Activated B cell treated with CpG ODN at 0.5 μM for 24 hours (primary cell): ENCODE measurements around the gene MED23. TPM values are rescaled to one million over a fixed set of nuclear protein-coding genes. Genes with fewer than 3 reads are reported as not detected.
A peak's percentile ranks its signal among the peaks of the same experiment; 100 is the strongest.

Source experiments
- ATAC-seq: fragments of 200-7000 bp; cut with Tn5 transposase; one replicate; pipeline ENCODE4 v1.10.0; 2021; ENCODE audit warnings: low read depth, mild to moderate bottlenecking, moderate library complexity
- CTCF ChIA-PET: fragments of 350-600 bp; sonication (Branson Sonifier 250); formaldehyde crosslinking; loops from one replicate; lab custom pipeline; 2021; ENCODE audit warnings: antibody characterized with exemption; lab: Charles Lee
- POLR2A ChIA-PET: fragments of 350-600 bp; sonication (Branson Sonifier 250); formaldehyde crosslinking; loops from one replicate; lab custom pipeline; 2021; ENCODE audit warnings: antibody characterized with exemption; lab: Charles Lee
- DNase-seq: peaks from one replicate; pipeline ENCODE4 v3.0.0; 2022
- H3K27ac Mint-ChIP-seq: one replicate; pipeline ENCODE4 v1.8.0; 2020; ENCODE audit warnings: mixed read lengths
- H3K27me3 Mint-ChIP-seq: one replicate; pipeline ENCODE4 v1.8.0; 2021; ENCODE audit warnings: mixed read lengths
- H3K36me3 Mint-ChIP-seq: one replicate; pipeline ENCODE4 v1.8.0; 2021; ENCODE audit warnings: low read depth, mixed read lengths
- H3K4me1 Mint-ChIP-seq: one replicate; pipeline ENCODE4 v1.8.0; 2021; ENCODE audit warnings: mixed read lengths
- H3K4me3 Mint-ChIP-seq: one replicate; pipeline ENCODE4 v1.8.0; 2020; ENCODE audit warnings: mild to moderate bottlenecking, mixed read lengths
- H3K9me3 Mint-ChIP-seq: one replicate; pipeline ENCODE4 v1.8.0; 2020; ENCODE audit warnings: mixed read lengths
- CTCF ChIP-seq: fragments of 200-600 bp; IDR thresholded peaks from one replicate; pipeline ENCODE4 v1.8.0; 2022; ENCODE audit warnings: antibody characterized with exemption, mild to moderate bottlenecking
- intact Hi-C: fragments of 100-400 bp; cut with micrococcal nuclease; formaldehyde crosslinking; loops from one replicate; pipeline ENCODE4 v1.15.1; 2024
- total RNA-seq: library from RNA; stranded (reverse); gene quantifications from 2 replicates; pipeline ENCODE4 v1.2.3, GENCODE V29; 2022

Gene MED23
- total RNA-seq, 1 donor from 2014 or later, result 51.0 TPM

DNA sequence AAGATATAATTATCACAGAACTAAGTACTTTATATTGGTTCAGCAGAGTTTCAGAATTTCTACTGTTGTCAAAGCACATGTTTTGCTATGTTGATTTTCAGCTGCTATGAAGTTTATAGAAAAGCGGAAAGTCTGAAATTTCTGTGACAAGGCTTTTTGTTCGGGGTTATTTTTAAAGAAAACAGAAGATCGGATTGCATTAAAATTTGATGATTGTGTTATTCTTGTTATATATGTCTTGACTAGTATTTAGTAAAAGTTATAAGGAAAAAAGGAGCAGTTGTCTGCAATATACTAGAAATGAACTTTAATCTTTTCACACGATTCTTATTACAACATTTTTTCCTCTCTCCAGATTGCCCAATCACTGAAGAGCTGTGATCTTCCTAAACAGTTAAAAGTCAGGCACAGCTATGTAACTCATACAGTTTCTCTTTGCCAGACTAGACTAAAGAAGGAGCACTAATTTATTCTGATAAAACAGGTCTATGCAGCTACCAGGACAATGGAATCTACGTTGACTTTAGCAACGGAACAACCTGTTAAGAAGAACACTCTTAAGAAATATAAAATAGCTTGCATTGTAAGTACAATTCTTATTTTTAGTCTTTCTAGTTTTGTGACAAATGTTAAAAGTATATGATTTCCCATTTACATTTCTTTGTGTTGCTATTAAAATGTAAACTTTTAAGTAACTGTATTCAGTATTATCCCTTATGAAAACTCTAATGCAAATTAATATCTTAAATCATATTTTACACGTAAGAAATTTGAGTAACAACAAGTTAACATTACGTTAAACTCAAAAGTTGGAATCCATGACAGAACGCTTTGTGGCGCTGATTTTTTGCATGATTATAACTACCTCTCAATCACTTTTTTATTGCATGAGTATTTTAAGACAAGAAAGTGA, 9.1 kb upstream of the MED23 start, which contains the start of gene ENPP3:
TSS of gene ENPP3 (plus strand) at position 423 of the 913 bp plus-strand sequence. CDS start at position 506, 83 bp downstream.
- H3K9me3 Mint-ChIP-seq, result no peaks in the 10 kb centered on the region
- ChIA-PET CTCF (interaction anchor here (1.1 to 1.9 kb wide), 2 partner anchors 9 to 275 kb away, joined by 3 to 8 read pairs; partner anchors contain the start of gene MED23), POLR2A (no interaction called here)
- no peak within 1 kb of the TSS for H3K4me3 Mint-ChIP-seq
- H3K36me3 Mint-ChIP-seq, result no peaks in the 10 kb centered on the region
- ATAC-seq (no peak), DNase-seq (no peak)
- H3K27ac Mint-ChIP-seq, result no peak within 1 kb of the TSS
- intact Hi-C loops, result no loop called here
- H3K27me3 Mint-ChIP-seq, result peaks cover 8% of the 10 kb centered on the region
- peaks cover 17% of the 10 kb centered on the region for H3K4me1 Mint-ChIP-seq
- TF ChIP-seq CTCF, result no peak

GRCh38 chr6:131635384-131636340, 7.6 kb upstream of the MED23 start:
- Mint-ChIP-seq H3K9me3 (no peaks in the 10 kb centered on the region), H3K27me3 (peaks cover 8% of the 10 kb centered on the region), H3K4me1 (peaks cover 17% of the 10 kb centered on the region), H3K4me3 (peak overlapping the region; percentile 4), H3K36me3 (no peaks in the 10 kb centered on the region), H3K27ac (no peak overlapping the region)
- intact Hi-C loops, result no loop called here
- no peak for DNase-seq
- no peak for TF ChIP-seq CTCF
- ChIA-PET CTCF (interaction anchor here (1.9 kb wide), 1 partner anchor 7 kb away, joined by 8 read pairs; the partner anchor contains the start of gene MED23), POLR2A (no interaction called here)
- peak; percentile 87 for ATAC-seq

GRCh38 chr6:131631625-131632289, 3.7 kb upstream of the MED23 start:
- H3K27me3 Mint-ChIP-seq, result peaks cover 2% of the 10 kb centered on the region
- H3K36me3 Mint-ChIP-seq, result peaks cover 7% of the 10 kb centered on the region
- H3K4me3 Mint-ChIP-seq, result no peak overlapping the region
- no peak for TF ChIP-seq CTCF
- no peaks in the 10 kb centered on the region for H3K9me3 Mint-ChIP-seq
- CTCF ChIA-PET, result interaction anchor here (1.0 kb wide), 1 partner anchor 282 kb away, joined by 3 read pairs; no protein-coding TSS in a partner anchor
- H3K4me1 Mint-ChIP-seq, result peaks cover 43% of the 10 kb centered on the region
- H3K27ac Mint-ChIP-seq, result no peak overlapping the region
- intact Hi-C loops, result no loop called here
- POLR2A ChIA-PET, result no interaction called here
- no peak for ATAC-seq
- DNase-seq, result no peak

DNA sequence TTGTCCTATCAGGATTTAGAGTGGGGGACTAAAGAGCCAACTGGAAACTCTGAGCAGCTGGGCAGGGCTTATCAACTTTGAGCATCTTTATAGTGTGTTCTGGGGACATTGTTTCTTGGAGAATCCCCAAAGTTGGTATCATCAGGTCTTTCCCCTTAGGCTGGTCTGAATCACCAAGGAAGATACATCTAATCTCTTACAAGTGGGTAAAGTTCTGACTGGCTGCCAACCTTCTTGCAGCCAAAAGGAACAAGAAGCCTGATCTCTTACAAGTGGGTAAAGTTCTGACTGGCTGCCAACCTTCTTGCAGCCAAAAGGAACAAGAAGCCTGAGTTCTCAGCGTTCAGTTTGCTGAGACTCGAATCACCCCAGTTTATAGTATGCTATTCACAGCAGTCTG, 1.6 kb upstream of the MED23 start:
- intact Hi-C loops, result loop anchor here (2.0 to 5.0 kb wide), 5 partner anchors 283 to 1185 kb away; partner anchors contain the start of genes AKAP7, EPB41L2, RPS12 and STX7
- Mint-ChIP-seq H3K27ac (no peak overlapping the region), H3K4me1 (peaks cover 32% of the 10 kb centered on the region), H3K36me3 (peaks cover 16% of the 10 kb centered on the region), H3K27me3 (peaks cover 2% of the 10 kb centered on the region), H3K4me3 (no peak overlapping the region), H3K9me3 (no peaks in the 10 kb centered on the region)
- ChIA-PET CTCF (interaction anchor here (1.2 to 3.6 kb wide), 5 partner anchors 32 to 744 kb away, joined by 4 to 21 read pairs (median 11); no protein-coding TSS in a partner anchor), POLR2A (no interaction called here)
- no peak for TF ChIP-seq CTCF
- no peak for ATAC-seq
- DNase-seq, result no peak
